Activated B cell treated with CpG ODN at 0.5 μM for 24 hours (primary cell): Measurements from ENCODE around the gene PJVK. TPM values are rescaled to one million over a fixed set of nuclear protein-coding genes. Genes with fewer than 3 reads are reported as not detected.

Experiments
- ATAC-seq: fragments of 200-7000 bp; cut with Tn5 transposase; one replicate; pipeline ENCODE4 v1.10.0; 2021; ENCODE audit warnings: low read depth, mild to moderate bottlenecking, moderate library complexity
- CTCF ChIA-PET: fragments of 350-600 bp; sonication (Branson Sonifier 250); formaldehyde crosslinking; loops from one replicate; lab custom pipeline; 2021; ENCODE audit warnings: antibody characterized with exemption; lab: Charles Lee
- POLR2A ChIA-PET: fragments of 350-600 bp; sonication (Branson Sonifier 250); formaldehyde crosslinking; loops from one replicate; lab custom pipeline; 2021; ENCODE audit warnings: antibody characterized with exemption; lab: Charles Lee
- DNase-seq: peaks from one replicate; pipeline ENCODE4 v3.0.0; 2022
- H3K27ac Mint-ChIP-seq: one replicate; pipeline ENCODE4 v1.8.0; 2020; ENCODE audit warnings: mixed read lengths
- H3K27me3 Mint-ChIP-seq: one replicate; pipeline ENCODE4 v1.8.0; 2021; ENCODE audit warnings: mixed read lengths
- H3K36me3 Mint-ChIP-seq: one replicate; pipeline ENCODE4 v1.8.0; 2021; ENCODE audit warnings: low read depth, mixed read lengths
- H3K4me1 Mint-ChIP-seq: one replicate; pipeline ENCODE4 v1.8.0; 2021; ENCODE audit warnings: mixed read lengths
- H3K4me3 Mint-ChIP-seq: one replicate; pipeline ENCODE4 v1.8.0; 2020; ENCODE audit warnings: mild to moderate bottlenecking, mixed read lengths
- H3K9me3 Mint-ChIP-seq: one replicate; pipeline ENCODE4 v1.8.0; 2020; ENCODE audit warnings: mixed read lengths
- intact Hi-C: fragments of 100-400 bp; cut with micrococcal nuclease; formaldehyde crosslinking; loops from one replicate; pipeline ENCODE4 v1.15.1; 2024
- total RNA-seq: library from RNA; stranded (reverse); gene quantifications from 2 replicates; pipeline ENCODE4 v1.2.3, GENCODE V29; 2022
- TF ChIP-seq, protein P1 (sequence below): fragments of 200-600 bp; IDR thresholded peaks from one replicate; pipeline ENCODE4 v1.8.0; 2022; ENCODE audit warnings: antibody characterized with exemption, mild to moderate bottlenecking

The PJVK gene
- total RNA-seq, 1 donor from 2014 or later = 3.1 TPM

GRCh38 chr2:178499640-178500039, 48.5 kb downstream of the PJVK start:
- peaks cover 85% of the 10 kb centered on the region for H3K36me3 Mint-ChIP-seq
- ATAC-seq (no peak), DNase-seq (no peak)
- H3K27me3 Mint-ChIP-seq = no peaks in the 10 kb centered on the region
- ChIA-PET CTCF (no interaction called here), POLR2A (no interaction called here)
- H3K27ac Mint-ChIP-seq = no peak overlapping the region
- H3K9me3 Mint-ChIP-seq = no peaks in the 10 kb centered on the region
- TF ChIP-seq, protein P1, sequence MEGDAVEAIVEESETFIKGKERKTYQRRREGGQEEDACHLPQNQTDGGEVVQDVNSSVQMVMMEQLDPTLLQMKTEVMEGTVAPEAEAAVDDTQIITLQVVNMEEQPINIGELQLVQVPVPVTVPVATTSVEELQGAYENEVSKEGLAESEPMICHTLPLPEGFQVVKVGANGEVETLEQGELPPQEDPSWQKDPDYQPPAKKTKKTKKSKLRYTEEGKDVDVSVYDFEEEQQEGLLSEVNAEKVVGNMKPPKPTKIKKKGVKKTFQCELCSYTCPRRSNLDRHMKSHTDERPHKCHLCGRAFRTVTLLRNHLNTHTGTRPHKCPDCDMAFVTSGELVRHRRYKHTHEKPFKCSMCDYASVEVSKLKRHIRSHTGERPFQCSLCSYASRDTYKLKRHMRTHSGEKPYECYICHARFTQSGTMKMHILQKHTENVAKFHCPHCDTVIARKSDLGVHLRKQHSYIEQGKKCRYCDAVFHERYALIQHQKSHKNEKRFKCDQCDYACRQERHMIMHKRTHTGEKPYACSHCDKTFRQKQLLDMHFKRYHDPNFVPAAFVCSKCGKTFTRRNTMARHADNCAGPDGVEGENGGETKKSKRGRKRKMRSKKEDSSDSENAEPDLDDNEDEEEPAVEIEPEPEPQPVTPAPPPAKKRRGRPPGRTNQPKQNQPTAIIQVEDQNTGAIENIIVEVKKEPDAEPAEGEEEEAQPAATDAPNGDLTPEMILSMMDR = no peak
- H3K4me1 Mint-ChIP-seq = peaks cover 7% of the 10 kb centered on the region
- H3K4me3 Mint-ChIP-seq = no peak overlapping the region
- intact Hi-C loops = no loop called here

- Mint-ChIP-seq H3K4me1 (peaks cover 4% of the 10 kb centered on the region), H3K36me3 (peaks cover 71% of the 10 kb centered on the region), H3K4me3 (no peak overlapping the region), H3K27ac (no peak overlapping the region), H3K27me3 (no peaks in the 10 kb centered on the region), H3K9me3 (no peaks in the 10 kb centered on the region)
- ATAC-seq (no peak), DNase-seq (no peak)
- CTCF ChIA-PET = no interaction called here
- POLR2A ChIA-PET = no interaction called here
- intact Hi-C loops = no loop called here
- TF ChIP-seq, protein P1 = no peak
Observed at GRCh38 chr2:178502751-178503150, 51.6 kb downstream of the PJVK start.

DNA sequence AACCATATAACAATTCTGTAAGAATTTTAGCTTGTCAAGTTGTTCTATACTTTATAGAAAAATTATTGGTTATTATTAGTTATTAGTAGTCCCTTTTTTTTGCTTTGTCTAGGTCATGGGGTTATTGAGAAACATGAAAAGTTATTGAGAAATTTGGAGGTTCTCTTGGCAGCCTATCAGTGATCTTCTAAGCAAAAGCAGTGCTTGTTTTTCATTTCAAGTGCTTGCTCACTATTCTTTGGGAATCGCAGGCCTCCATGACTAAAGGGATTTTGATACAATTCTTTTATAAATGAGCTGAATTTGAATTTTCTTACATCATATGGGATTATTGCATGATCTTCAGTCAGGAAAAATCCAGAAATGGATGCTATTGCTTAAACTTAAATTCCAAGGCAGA, 54.9 kb downstream of the PJVK start:
- TF ChIP-seq, protein P1 = no peak
- intact Hi-C loops = no loop called here

DNA sequence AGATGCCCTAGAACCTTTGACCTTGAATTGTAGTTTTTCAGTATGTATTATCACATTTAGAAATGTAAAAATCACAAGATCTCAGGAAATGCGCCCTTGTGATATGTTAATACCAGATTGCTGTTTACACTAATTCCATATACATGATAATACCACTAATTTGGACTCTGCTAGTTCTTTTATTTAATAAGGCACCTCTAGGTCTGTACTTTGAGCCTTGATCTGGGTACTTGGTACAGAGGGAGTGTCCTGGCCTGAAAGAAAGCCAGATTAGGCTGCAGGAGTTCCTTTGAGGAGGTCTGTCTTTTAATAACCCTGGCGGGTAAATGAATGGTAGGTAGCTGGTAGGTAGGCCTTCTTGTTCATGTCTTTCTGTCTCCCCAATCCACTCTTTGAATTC, 55.3 kb downstream of the PJVK start:
- DNase-seq (no peak), ATAC-seq (no peak)
- intact Hi-C loops = no loop called here
- POLR2A ChIA-PET = interaction anchor here (1.2 kb wide), 1 partner anchor 12 kb away, joined by 5 read pairs; no protein-coding TSS in a partner anchor
- TF ChIP-seq, protein P1 = no peak
- no peaks in the 10 kb centered on the region for H3K9me3 Mint-ChIP-seq
- H3K4me3 Mint-ChIP-seq = no peak overlapping the region
- H3K27ac Mint-ChIP-seq = no peak overlapping the region
- peaks cover 57% of the 10 kb centered on the region for H3K36me3 Mint-ChIP-seq
- CTCF ChIA-PET = no interaction called here
- H3K27me3 Mint-ChIP-seq = no peaks in the 10 kb centered on the region
- no peaks in the 10 kb centered on the region for H3K4me1 Mint-ChIP-seq

More for the DNA sequence above, 54.9 kb downstream of the PJVK start:
- DNase-seq (no peak), ATAC-seq (no peak)
- Mint-ChIP-seq H3K27ac (no peak overlapping the region), H3K9me3 (no peaks in the 10 kb centered on the region), H3K36me3 (peaks cover 61% of the 10 kb centered on the region), H3K4me3 (no peak overlapping the region), H3K4me1 (no peaks in the 10 kb centered on the region), H3K27me3 (no peaks in the 10 kb centered on the region)
- ChIA-PET CTCF (no interaction called here), POLR2A (no interaction called here)

GRCh38 chr2:178506949-178507348, 55.8 kb downstream of the PJVK start:
- H3K27ac Mint-ChIP-seq = no peak overlapping the region
- H3K36me3 Mint-ChIP-seq = peaks cover 56% of the 10 kb centered on the region
- no peak for ATAC-seq
- TF ChIP-seq, protein P1 = no peak
- no peaks in the 10 kb centered on the region for H3K27me3 Mint-ChIP-seq
- CTCF ChIA-PET = no interaction called here
- no peaks in the 10 kb centered on the region for H3K4me1 Mint-ChIP-seq
- intact Hi-C loops = no loop called here
- H3K9me3 Mint-ChIP-seq = no peaks in the 10 kb centered on the region
- DNase-seq = no peak
- POLR2A ChIA-PET = interaction anchor here (1.2 kb wide), 1 partner anchor 12 kb away, joined by 5 read pairs; no protein-coding TSS in a partner anchor
- no peak overlapping the region for H3K4me3 Mint-ChIP-seq
